AG04450 (cell line): ENCODE measurements around the gene VPS13D. TPM values are rescaled to one million over a fixed set of nuclear protein-coding genes. Genes with fewer than 3 reads are reported as not detected.
"Not testable (repeated sequence)": the region's sequence is repeated elsewhere in the genome, so short reads cannot be mapped to it uniquely, and the experiment has no call there.

Experiments
- CTCF ChIA-PET: fragments of 300-600, 350-600 bp; formaldehyde crosslinking; extraction: SDS; loops from one replicate; lab custom pipeline; 2022; ENCODE audit warnings: antibody characterized with exemption, inconsistent platforms; lab: Charles Lee
- POLR2A ChIA-PET: fragments of 350-600 bp; formaldehyde crosslinking; extraction: SDS; loops from one replicate; lab custom pipeline; 2021; ENCODE audit warnings: antibody characterized with exemption, inconsistent platforms; lab: Yijun Ruan, JAX
- DNase-seq: peaks from one replicate; pipeline ENCODE4 v3.0.0-alpha.2; 2011; ENCODE audit warnings: low read depth, low spot score
- H3K27ac ChIP-seq: one replicate; pipeline ENCODE4 v1.5.1; 2012; ENCODE audit warnings: low read depth, low read length, control low read depth
- H3K27me3 ChIP-seq: one replicate; pipeline ENCODE4 v1.6.0; 2012; ENCODE audit warnings: low read length; ENCODE audit not compliant: control insufficient read depth, insufficient read depth
- H3K4me3 ChIP-seq: 2 replicates; pipeline ENCODE4 v1.5.1; 2011; ENCODE audit warnings: mild to moderate bottlenecking, low read depth, low read length, control low read depth
- H3K9me3 ChIP-seq: 2 replicates; pipeline ENCODE4 v1.5.1; 2012; ENCODE audit warnings: low read length; ENCODE audit not compliant: control insufficient read depth, insufficient read depth
- CTCF ChIP-seq: IDR thresholded peaks from 2 replicates; pipeline ENCODE4 v1.5.1; 2011; ENCODE audit warnings: low read depth, low read length, control low read depth, inconsistent platforms
- polyA plus RNA-seq: library from polyadenylated mRNA; depleted of rRNA; stranded (reverse); fragments of >200 nt; gene quantifications from 2 replicates; pipeline ENCODE4 v1.2.3, GENCODE V29; 2011

VPS13D gene
- polyA plus RNA-seq, 1 experiment = 18.3 TPM

- ChIA-PET CTCF (no interaction called here), POLR2A (no interaction called here)
- no peaks in the 10 kb centered on the region for H3K9me3 ChIP-seq
- no peak for DNase-seq
- H3K27me3 ChIP-seq = peaks cover 3% of the 10 kb centered on the region
- H3K4me3 ChIP-seq = no peak overlapping the region
- H3K27ac ChIP-seq = no peak overlapping the region
- no peak for TF ChIP-seq CTCF
Measured at GRCh38 chr1:12516741-12517140, 286.9 kb downstream of the VPS13D start.

GRCh38 chr1:12518931-12519692 is 289.3 kb downstream of the VPS13D start:
- H3K9me3 ChIP-seq = no peaks in the 10 kb centered on the region
- ChIA-PET POLR2A (interaction anchor here (0.6 to 1.1 kb wide), 2 partner anchors 9 to 71 kb away, joined by 3 to 5 read pairs; no protein-coding TSS in a partner anchor), CTCF (no interaction called here)
- DNase-seq = no peak
- TF ChIP-seq CTCF = no peak
- H3K4me3 ChIP-seq = no peak overlapping the region
- no peak overlapping the region for H3K27ac ChIP-seq
- peaks cover 3% of the 10 kb centered on the region for H3K27me3 ChIP-seq

- no peak for TF ChIP-seq CTCF
- Histone ChIP-seq H3K4me3 (no peak overlapping the region), H3K27ac (no peak overlapping the region), H3K27me3 (peaks cover 3% of the 10 kb centered on the region), H3K9me3 (no peaks in the 10 kb centered on the region)
- POLR2A ChIA-PET = interaction anchor here (0.6 to 1.1 kb wide), 2 partner anchors 9 to 72 kb away, joined by 3 to 5 read pairs; no protein-coding TSS in a partner anchor
- CTCF ChIA-PET = no interaction called here
- DNase-seq = no peak
Measured at GRCh38 chr1:12519693-12520364, 290.0 kb downstream of the VPS13D start.

GRCh38 chr1:12521096-12521495 is 291.3 kb downstream of the VPS13D start:
- Histone ChIP-seq H3K27me3 (peaks cover 3% of the 10 kb centered on the region), H3K4me3 (no peak overlapping the region), H3K9me3 (no peaks in the 10 kb centered on the region), H3K27ac (no peak overlapping the region)
- no peak for TF ChIP-seq CTCF
- no peak for DNase-seq
- ChIA-PET CTCF (no interaction called here), POLR2A (no interaction called here)

- H3K9me3 ChIP-seq, CTCF ChIA-PET: not testable (repeated sequence)
Measured at GRCh38 chr1:12522780-12523179, 292.9 kb downstream of the VPS13D start.

More at GRCh38 chr1:12522780-12523179, 292.9 kb downstream of the VPS13D start:
- H3K27me3 ChIP-seq, H3K27ac ChIP-seq, DNase-seq, H3K4me3 ChIP-seq, POLR2A ChIA-PET: not testable (repeated sequence)
